ENCODE results near the gene IFRD1. TPM values are rescaled to one million over a fixed set of nuclear protein-coding genes. Genes with fewer than 3 reads are reported as not detected.

The IFRD1 gene
- polyA plus RNA-seq, 1 experiment, result 24.2 TPM

DNA sequence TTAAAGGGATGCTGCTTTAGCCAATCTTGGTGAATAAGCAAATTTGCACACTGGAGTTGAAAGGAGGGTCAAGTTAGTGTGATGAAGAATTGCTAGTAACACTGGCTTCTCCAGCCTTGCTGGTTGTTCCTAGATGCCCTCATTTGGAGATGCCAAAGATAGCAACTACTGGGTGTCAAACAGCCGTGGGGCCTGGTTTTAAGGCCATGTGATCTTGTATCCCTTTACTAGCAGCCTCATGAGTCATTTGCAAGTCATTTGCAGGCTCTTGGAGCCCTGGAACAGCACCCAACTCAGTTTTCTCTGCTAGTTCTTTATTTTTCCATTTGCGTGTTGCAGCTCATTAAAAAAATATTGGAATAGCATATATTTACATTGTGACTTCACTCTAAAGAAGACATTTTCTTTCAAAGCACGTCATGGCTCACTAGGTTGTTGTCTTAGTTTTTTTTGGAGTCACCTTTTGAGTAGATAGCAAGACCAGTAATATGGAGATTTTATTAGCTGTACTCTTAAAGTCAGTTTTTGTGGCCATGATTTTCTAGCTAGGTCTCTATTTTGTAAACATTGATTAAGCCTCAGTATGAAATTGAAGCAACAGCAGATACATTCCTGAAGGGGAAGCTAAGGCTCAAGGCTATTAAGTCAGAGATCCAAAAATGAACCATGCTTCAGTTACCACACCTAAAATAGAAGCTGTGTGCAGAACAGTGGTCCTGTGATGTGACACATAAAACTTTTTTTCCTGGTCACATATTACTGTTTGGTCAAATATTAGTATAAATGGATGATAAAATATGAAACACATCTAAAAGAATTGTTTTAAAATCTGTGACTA is 31.8 kb downstream of the IFRD1 start:
- peak; percentile 75 for DNase-seq (ENCODE audit: low read depth)
- H3K4me3 ChIP-seq (ENCODE audit: low read depth, low read length), result no peak overlapping the region
- POLR2A ChIA-PET, result no interaction called here

DNA sequence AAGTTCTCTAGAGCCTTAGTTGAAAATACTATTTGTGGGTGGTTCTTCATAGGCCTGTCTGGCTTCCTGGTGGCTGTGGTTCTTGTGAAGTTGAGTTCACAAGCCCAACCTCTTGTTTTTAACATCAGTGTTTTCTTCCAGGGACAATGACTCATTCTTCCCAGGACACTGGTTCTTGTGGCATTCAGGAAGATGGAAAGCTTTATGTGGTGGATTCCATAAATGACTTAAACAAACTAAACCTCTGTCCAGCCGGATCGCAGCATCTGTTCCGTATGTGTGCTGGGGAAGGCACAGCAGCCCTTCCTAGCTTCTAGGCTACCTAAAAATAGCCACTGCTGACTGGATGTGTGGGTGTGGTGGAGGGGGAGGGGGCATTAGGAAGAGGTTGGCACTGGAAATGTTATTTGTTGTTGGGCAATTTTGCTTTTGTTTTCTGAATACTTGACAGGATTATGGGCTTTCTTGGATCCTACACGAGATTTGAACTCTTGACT is 34.5 kb downstream of the IFRD1 start:
- H3K27me3 ChIP-seq (ENCODE audit: control insufficient read depth, insufficient read depth, low read length), result no peaks in the 10 kb centered on the region
- peak; percentile 96 for DNase-seq (ENCODE audit: low read depth)
- H3K4me3 ChIP-seq (ENCODE audit: low read depth, low read length), result no peak overlapping the region
- POLR2A ChIA-PET, result interaction anchor here (0.6 to 1.9 kb wide), 2 partner anchors 33 to 34 kb away, joined by 3 to 8 read pairs; partner anchors contain the start of gene IFRD1
- TF ChIP-seq, protein P1, sequence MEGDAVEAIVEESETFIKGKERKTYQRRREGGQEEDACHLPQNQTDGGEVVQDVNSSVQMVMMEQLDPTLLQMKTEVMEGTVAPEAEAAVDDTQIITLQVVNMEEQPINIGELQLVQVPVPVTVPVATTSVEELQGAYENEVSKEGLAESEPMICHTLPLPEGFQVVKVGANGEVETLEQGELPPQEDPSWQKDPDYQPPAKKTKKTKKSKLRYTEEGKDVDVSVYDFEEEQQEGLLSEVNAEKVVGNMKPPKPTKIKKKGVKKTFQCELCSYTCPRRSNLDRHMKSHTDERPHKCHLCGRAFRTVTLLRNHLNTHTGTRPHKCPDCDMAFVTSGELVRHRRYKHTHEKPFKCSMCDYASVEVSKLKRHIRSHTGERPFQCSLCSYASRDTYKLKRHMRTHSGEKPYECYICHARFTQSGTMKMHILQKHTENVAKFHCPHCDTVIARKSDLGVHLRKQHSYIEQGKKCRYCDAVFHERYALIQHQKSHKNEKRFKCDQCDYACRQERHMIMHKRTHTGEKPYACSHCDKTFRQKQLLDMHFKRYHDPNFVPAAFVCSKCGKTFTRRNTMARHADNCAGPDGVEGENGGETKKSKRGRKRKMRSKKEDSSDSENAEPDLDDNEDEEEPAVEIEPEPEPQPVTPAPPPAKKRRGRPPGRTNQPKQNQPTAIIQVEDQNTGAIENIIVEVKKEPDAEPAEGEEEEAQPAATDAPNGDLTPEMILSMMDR (IDR thresholded peaks at IDR 0.05; ENCODE audit: insufficient read depth, low read depth, low read length), result no peak
- CTCF ChIA-PET, result interaction anchor here (1.2 to 5.9 kb wide), 2 partner anchors 11 to 18 kb away, joined by 3 to 28 read pairs; no protein-coding TSS in a partner anchor
- H3K36me3 ChIP-seq (ENCODE audit: control insufficient read depth, insufficient read depth, low read length), result no peaks in the 10 kb centered on the region

More for the DNA sequence above, 31.8 kb downstream of the IFRD1 start:
- CTCF ChIA-PET, result interaction anchor here (2.0 to 5.9 kb wide), 5 partner anchors 11 to 30 kb away, joined by 10 to 28 read pairs (median 12); no protein-coding TSS in a partner anchor
- H3K36me3 ChIP-seq (ENCODE audit: control insufficient read depth, insufficient read depth, low read length), result no peaks in the 10 kb centered on the region
- H3K27me3 ChIP-seq (ENCODE audit: control insufficient read depth, insufficient read depth, low read length), result no peaks in the 10 kb centered on the region
- TF ChIP-seq, protein P1 (IDR thresholded peaks at IDR 0.05; ENCODE audit: insufficient read depth, low read depth, low read length), result no peak

DNA sequence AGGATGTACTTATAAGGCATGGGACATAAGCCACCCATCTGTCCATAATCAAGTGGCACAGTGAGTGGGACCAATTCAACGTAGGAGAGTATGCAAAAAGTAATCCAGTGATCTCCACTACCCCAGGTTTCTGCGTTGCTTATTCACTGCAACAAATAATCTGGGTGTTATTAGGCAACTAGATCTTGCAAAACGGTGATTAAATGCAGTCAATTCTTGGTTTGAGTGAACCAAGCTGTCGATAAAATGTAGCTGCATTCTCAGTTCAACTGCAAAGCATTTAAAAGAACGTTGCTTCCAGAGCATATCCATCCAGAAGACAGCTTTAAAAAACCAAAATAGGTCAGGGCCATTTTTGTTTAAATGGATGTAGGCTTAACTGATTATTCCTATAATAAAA is 35.5 kb downstream of the IFRD1 start:
- POLR2A ChIA-PET, result no interaction called here
- CTCF ChIA-PET, result interaction anchor here (1.1 to 5.9 kb wide), 3 partner anchors 9 to 17 kb away, joined by 3 to 28 read pairs (median 3); no protein-coding TSS in a partner anchor
- H3K4me3 ChIP-seq (ENCODE audit: low read depth, low read length), result no peak overlapping the region
- H3K36me3 ChIP-seq (ENCODE audit: control insufficient read depth, insufficient read depth, low read length), result no peaks in the 10 kb centered on the region
- no peak for DNase-seq (ENCODE audit: low read depth)
- TF ChIP-seq, protein P1 (IDR thresholded peaks at IDR 0.05; ENCODE audit: insufficient read depth, low read depth, low read length), result no peak
- H3K27me3 ChIP-seq (ENCODE audit: control insufficient read depth, insufficient read depth, low read length), result no peaks in the 10 kb centered on the region

DNA sequence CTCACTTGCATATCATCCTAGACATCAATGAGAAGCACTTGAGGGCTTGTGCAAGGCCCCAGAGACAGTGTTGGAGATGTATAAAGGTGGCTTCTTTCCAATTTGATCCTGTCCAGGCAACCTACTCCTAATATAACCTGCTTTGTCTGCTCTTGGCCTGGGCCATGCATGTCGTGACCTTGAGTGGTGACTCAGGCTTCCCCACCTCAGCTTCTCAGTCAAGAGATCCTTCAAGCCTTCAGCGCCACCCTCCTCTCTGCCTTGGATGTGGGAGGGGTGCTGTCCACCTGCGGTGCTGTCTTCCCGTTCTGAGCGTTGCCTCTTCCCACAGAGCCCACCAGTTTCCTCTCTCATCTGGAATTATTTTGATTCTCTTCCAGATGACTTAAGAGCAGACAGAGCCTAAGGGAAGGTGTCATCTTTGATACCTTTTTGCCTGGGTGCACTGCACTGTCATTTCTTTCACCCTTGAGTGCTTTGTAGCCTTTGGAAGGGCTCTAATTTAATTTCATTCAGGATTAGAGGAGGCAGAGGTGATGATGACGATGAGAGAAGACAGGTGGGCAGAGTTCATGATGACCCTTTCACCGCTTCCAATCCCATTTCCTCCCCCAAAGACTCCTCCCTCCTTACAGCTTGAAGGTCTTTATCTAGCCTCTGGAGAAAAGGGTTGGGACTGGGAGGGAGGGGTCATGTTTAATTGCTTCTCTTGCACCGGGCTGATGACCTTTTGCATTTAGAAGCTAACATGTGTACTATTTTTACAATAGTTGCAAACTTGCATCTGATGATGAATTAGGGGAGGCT is 37.4 kb downstream of the IFRD1 start:
- TF ChIP-seq, protein P1 (IDR thresholded peaks at IDR 0.05; ENCODE audit: insufficient read depth, low read depth, low read length), result no peak
- ChIA-PET POLR2A (no interaction called here), CTCF (interaction anchor here (5.9 kb wide), 1 partner anchor 8 kb away, joined by 28 read pairs; no protein-coding TSS in a partner anchor)
- DNase-seq (ENCODE audit: low read depth), result no peak
- no peaks in the 10 kb centered on the region for H3K27me3 ChIP-seq (ENCODE audit: control insufficient read depth, insufficient read depth, low read length)
- H3K4me3 ChIP-seq (ENCODE audit: low read depth, low read length), result no peak overlapping the region
- no peaks in the 10 kb centered on the region for H3K36me3 ChIP-seq (ENCODE audit: control insufficient read depth, insufficient read depth, low read length)

DNA sequence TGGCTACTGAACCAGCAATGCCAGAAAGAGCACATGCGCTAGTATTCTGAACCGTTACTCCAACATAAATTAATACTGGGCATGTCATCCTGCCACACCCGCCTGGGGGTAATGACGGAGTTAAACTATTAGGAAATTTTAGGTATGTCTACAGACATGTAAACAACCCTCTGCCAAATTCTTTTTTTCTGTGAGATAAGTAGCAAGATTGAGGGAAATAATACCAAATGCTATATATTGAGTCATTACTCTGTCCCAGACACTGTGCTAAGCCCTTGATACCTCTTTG is 37.9 kb downstream of the IFRD1 start:
- no peak for DNase-seq (ENCODE audit: low read depth)
- TF ChIP-seq, protein P1 (IDR thresholded peaks at IDR 0.05; ENCODE audit: insufficient read depth, low read depth, low read length), result no peak
- POLR2A ChIA-PET, result no interaction called here
- no peaks in the 10 kb centered on the region for H3K27me3 ChIP-seq (ENCODE audit: control insufficient read depth, insufficient read depth, low read length)
- CTCF ChIA-PET, result no interaction called here
- no peaks in the 10 kb centered on the region for H3K36me3 ChIP-seq (ENCODE audit: control insufficient read depth, insufficient read depth, low read length)
- H3K4me3 ChIP-seq (ENCODE audit: low read depth, low read length), result no peak overlapping the region
